ENCODE results near the gene SMPD4. TPM values are rescaled to one million over a fixed set of nuclear protein-coding genes. Genes with fewer than 3 reads are reported as not detected.
A peak's percentile ranks its signal among the peaks of the same experiment; 100 is the strongest.
"Not testable (repeated sequence)": the region's sequence is repeated elsewhere in the genome, so short reads cannot be mapped to it uniquely, and the experiment has no call there.

The SMPD4 gene
- total RNA-seq = 22.5 TPM
- long read RNA-seq, full-length matches to known transcripts = 11 of 28 reads
- long read RNA-seq, partial matches to known transcripts = 8 of 28 reads
- long read RNA-seq, other reads (novel, unspliced or antisense) = 9 of 28 reads

GRCh38 chr2:130181325-130181879 is at the start of gene SMPD4:
Gene SMPD4 (minus strand): TSS chr2:130181602. CDS start chr2:130176592, 5,010 bp downstream.
- intact Hi-C loops (cut with DNase I) = loop anchor here (10.0 kb wide), 1 partner anchor 307 kb away; no protein-coding TSS in a partner anchor
- DNase-seq (ENCODE audit: low spot score) = peak; percentile 99

GRCh38 chr2:130230907-130231306 is 49.5 kb upstream of the SMPD4 start:
- intact Hi-C loops (cut with DNase I); DNase-seq (ENCODE audit: low spot score): not testable (repeated sequence)

GRCh38 chr2:130230376-130230775 is 49.0 kb upstream of the SMPD4 start:
- intact Hi-C loops (cut with DNase I); DNase-seq (ENCODE audit: low spot score): not testable (repeated sequence)

- DNase-seq (ENCODE audit: low spot score); intact Hi-C loops (cut with DNase I): not testable (repeated sequence)
Observed at GRCh38 chr2:130229161-130229510, 47.7 kb upstream of the SMPD4 start.

GRCh38 chr2:130228467-130229160 is 47.2 kb upstream of the SMPD4 start:
- DNase-seq (ENCODE audit: low spot score); intact Hi-C loops (cut with DNase I): not testable (repeated sequence)

- intact Hi-C loops (cut with DNase I); DNase-seq (ENCODE audit: low spot score): not testable (repeated sequence)
Observed at GRCh38 chr2:130228005-130228404, 46.6 kb upstream of the SMPD4 start.

- DNase-seq (ENCODE audit: low spot score); intact Hi-C loops (cut with DNase I): not testable (repeated sequence)
Observed at GRCh38 chr2:130222523-130222922, 41.1 kb upstream of the SMPD4 start.

DNA sequence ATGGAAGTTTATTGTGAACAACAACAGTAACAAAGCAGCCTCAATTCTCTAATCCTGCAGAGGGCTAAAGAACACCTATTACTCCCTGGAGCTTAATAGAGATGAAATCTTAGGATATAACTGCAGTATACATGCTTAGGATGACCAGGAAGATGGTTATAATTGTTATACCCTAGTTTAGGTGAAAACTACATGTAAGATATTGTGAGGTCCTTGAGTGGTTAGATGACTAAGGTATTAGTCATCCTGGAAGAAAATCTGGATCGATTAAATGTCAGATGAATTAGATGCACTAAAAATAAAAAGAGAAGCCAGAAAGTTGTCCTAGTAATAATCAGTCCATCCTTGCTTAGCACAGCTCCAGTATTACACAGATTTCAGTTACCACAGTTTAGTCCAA is 39.1 kb upstream of the SMPD4 start:
- DNase-seq (ENCODE audit: low spot score); intact Hi-C loops (cut with DNase I): not testable (repeated sequence)

DNA sequence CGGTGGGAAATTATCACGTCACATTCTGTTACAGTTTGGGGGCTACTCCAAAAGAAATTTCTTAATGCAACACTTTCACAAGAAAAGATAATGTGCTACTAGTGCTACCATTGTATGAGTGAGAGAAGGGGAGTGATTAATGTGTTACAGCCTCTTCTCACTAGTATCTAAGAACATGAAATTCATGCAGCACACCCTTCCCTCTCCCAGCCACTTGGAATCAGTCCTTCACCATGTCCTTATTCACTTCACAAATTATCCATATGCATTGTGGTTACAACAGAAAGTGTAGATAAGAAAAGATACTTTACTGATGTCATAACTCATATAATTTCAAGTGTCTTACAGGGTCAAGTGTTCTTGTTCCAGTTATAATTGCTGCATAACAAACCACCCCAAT is 37.7 kb upstream of the SMPD4 start:
- intact Hi-C loops (cut with DNase I); DNase-seq (ENCODE audit: low spot score): not testable (repeated sequence)

DNA sequence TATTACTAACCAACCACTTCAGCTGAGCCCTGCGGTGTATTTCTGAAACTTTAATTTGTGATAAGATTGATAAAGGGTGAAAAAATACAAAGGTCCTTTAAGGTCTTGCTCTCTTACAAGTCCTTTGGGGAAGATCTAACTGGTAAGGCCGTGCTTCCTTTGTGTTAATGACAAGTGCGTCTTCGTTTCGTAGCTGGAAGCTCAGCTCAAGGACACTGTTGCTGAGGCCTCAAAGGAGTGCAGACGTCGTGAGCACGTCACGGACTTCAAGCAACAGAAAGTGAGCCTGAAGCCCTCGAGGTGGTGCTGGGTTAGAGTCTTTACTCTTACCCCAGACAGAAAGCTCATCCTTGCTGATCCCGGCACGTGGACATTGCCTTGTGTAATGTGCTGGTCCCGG is 25.6 kb upstream of the SMPD4 start:
- intact Hi-C loops (cut with DNase I); DNase-seq (ENCODE audit: low spot score): not testable (repeated sequence)

GRCh38 chr2:130203150-130203549 is 21.7 kb upstream of the SMPD4 start:
- intact Hi-C loops (cut with DNase I); DNase-seq (ENCODE audit: low spot score): not testable (repeated sequence)

DNA sequence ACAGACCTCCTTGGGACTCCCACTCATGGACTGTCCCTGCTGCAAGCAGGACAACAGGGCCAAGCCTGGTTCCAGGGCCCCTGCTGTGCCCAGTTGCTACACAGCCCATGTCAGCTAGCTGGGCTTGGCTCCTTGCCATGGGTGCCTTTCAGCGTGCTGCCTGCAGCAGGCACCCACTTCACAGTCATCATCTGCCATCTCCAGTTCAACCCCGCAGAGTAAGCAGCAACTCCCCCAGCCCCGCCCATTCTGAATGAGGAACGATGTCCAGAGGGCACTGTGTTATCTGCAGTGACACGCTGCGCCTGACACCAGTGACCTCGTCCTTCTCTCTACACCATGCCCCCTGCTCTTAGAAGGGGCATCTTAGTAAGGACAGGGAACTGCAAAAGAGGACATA is 21.1 kb upstream of the SMPD4 start:
- not testable (repeated sequence) for DNase-seq (ENCODE audit: low spot score)

GRCh38 chr2:130198343-130198742 is 16.9 kb upstream of the SMPD4 start, which contains the start of gene TUBA3E:
Gene TUBA3E (minus strand): TSS chr2:130198439. CDS start chr2:130198360, 79 bp downstream.
- intact Hi-C loops (cut with DNase I) = no loop called here
- DNase-seq (ENCODE audit: low spot score) = no peak

More for the DNA sequence above, 21.1 kb upstream of the SMPD4 start:
- intact Hi-C loops (cut with DNase I) = not testable (repeated sequence)

- DNase-seq (ENCODE audit: low spot score); intact Hi-C loops (cut with DNase I): not testable (repeated sequence)
Observed at GRCh38 chr2:130196052-130196451, 14.7 kb upstream of the SMPD4 start.

DNA sequence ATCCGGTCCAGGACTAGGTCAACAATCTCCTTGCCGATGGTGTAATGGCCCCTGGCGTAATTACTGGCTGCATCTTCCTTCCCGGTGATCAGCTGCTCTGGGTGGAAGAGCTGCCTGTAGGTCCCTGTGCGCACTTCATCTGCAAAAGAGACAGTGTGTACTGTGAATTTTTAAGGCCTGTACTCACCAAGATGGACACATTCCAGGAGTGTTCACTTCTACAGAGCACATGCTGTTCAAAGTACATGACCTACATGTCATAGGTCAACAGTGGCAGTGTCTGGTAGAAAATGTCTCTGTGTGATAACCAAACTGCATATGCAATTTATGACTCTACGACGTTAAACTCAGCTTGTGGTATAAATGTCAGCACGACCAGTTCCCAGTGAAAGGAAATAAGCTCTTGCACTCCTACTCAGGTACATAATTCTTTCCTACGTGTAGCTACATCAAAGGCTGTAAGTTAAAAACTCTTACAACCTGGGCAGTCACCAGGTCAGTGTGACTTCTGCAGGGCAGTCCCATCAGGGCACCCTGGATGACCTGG is 13.8 kb upstream of the SMPD4 start:
- intact Hi-C loops (cut with DNase I); DNase-seq (ENCODE audit: low spot score): not testable (repeated sequence)

DNA sequence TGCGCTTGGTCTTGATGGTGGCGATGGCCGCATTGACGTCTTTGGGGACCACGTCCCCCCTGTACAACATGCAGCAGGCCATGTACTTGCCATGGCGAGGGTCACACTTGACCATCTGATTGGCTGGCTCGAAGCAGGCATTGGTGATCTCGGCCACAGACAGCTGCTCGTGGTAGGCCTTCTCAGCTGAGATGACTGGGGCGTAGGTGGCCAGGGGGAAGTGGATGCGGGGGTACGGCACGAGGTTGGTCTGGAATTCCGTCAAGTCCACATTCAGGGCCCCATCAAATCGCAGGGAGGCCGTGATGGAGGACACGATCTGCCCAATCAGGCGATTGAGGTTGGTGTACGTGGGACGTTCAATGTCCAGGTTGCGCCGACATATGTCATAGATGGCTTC is 12.4 kb upstream of the SMPD4 start:
- DNase-seq (ENCODE audit: low spot score); intact Hi-C loops (cut with DNase I): not testable (repeated sequence)

GRCh38 chr2:130192451-130192850 is 11.0 kb upstream of the SMPD4 start:
- intact Hi-C loops (cut with DNase I) = not testable (repeated sequence)

DNA sequence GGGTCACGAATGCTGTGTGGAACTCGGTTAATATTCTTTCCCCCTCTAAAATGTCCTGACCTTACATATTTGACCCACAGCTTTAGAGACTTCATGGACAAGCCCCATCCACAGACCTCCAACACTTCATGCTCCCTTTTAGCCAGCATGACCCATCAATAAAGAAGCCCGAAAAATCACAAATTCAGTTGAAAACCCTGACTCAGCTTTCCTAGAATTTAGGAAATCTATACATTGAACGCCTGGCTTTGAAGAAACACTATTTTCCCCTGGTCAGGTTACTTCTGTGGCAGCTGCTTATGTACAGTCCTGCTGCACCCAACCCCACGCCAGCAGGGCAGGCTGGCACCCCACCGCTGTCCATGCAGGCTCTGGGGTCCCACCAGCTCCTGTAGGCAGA is 9.9 kb upstream of the SMPD4 start:
- DNase-seq (ENCODE audit: low spot score); intact Hi-C loops (cut with DNase I): not testable (repeated sequence)

More at GRCh38 chr2:130192451-130192850, 11.0 kb upstream of the SMPD4 start:
- DNase-seq (ENCODE audit: low spot score) = not testable (repeated sequence)

DNA sequence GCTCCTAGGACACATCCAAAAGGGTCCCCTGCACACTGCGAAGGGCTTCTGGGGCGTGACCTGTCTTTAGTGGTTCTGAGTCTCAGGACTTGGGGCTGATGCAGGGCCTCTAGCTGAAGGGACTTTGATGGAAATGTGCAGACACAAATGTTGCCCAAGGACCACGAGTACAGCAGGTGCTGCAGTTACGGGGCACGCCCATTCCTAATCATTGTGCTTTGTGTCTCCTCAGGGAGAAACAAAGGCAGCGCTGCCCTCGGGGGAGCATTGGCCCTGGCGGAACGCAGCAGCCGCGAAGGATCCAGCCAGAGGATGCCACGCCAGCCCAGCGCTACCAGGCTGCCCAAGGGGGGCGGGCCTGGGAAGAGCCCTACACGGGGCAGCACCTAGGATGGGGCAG is 8.8 kb upstream of the SMPD4 start:
- intact Hi-C loops (cut with DNase I) = no loop called here
- no peak for DNase-seq (ENCODE audit: low spot score)

GRCh38 chr2:130188958-130189357 is 7.6 kb upstream of the SMPD4 start:
- intact Hi-C loops (cut with DNase I) = loop anchor here (10.0 kb wide), 1 partner anchor 314 kb away; no protein-coding TSS in a partner anchor
- not testable (repeated sequence) for DNase-seq (ENCODE audit: low spot score)

Data from cardiac septum (tissue), 1 donor.